Erythroblast (primary cell): ENCODE data around the gene COQ5.

ENCODE experiments used
- GATA1 ChIP-seq: IDR thresholded peaks from 2 replicates; pipeline ENCODE4 v1.6.1; 2011; ENCODE audit warnings: low read depth, mild to moderate bottlenecking, control low read depth, low read length, moderate library complexity
- POLR2A ChIP-seq: IDR thresholded peaks from 2 replicates; pipeline ENCODE4 v1.6.1; 2011; ENCODE audit warnings: mild to moderate bottlenecking, low read length

- no peak for TF ChIP-seq POLR2A
- no peak for TF ChIP-seq GATA1
Observed at GRCh38 chr12:120455302-120455701, 73.7 kb downstream of the COQ5 start.
